NCI-H187 (cell line): ENCODE measurements around the gene TEC.

ENCODE experiments used
- DNase-seq, 2 experiments: peaks; one replicate each; lab custom pipeline; 2025; lab: John Stamatoyannopoulos, UW

The TEC gene

DNA sequence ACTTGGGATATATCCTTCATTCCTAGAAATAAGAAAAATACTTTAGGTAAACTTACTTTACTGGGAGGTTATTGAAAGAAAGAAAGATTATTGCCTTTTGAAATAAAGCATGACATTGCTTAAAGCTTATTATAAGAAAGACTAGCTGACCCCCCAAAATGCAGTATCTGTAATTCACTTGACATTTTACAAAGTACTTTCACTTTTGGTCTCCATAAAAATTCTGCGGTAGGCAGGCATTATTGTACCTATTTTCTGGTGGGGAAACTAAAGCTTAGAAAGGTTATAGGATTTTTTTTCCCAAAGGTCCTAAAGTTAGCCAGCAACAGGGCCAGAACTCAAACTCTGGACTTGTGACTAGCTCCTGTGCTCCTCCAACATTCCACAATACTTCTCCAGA, 105.9 kb downstream of the TEC start:
- DNase-seq: no peak

- DNase-seq: no peak
Measured at GRCh38 chr4:48162162-48162561, 107.5 kb downstream of the TEC start.

DNA sequence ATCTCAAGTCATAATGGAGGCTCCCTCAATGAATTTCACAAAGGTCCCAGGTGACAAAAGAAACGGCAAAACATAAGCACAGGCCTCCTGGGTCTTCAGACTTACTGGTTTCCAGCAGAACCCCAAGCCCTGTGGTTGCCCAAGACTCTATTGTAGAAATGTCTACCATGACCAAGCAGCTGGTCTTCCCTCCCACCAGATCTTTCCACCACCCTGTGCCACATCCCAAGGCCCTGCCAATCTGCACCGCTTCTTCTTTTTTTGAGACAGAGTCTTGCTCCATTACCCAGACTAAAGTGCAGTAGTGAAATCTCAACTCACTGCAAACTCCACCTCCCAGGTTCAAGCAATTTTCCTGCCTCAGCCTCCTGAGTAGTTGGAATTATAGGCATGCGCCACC, 112.4 kb downstream of the TEC start:
- no peak for DNase-seq

- no peak for DNase-seq
Measured at GRCh38 chr4:48156423-48156822, 113.2 kb downstream of the TEC start.

DNA sequence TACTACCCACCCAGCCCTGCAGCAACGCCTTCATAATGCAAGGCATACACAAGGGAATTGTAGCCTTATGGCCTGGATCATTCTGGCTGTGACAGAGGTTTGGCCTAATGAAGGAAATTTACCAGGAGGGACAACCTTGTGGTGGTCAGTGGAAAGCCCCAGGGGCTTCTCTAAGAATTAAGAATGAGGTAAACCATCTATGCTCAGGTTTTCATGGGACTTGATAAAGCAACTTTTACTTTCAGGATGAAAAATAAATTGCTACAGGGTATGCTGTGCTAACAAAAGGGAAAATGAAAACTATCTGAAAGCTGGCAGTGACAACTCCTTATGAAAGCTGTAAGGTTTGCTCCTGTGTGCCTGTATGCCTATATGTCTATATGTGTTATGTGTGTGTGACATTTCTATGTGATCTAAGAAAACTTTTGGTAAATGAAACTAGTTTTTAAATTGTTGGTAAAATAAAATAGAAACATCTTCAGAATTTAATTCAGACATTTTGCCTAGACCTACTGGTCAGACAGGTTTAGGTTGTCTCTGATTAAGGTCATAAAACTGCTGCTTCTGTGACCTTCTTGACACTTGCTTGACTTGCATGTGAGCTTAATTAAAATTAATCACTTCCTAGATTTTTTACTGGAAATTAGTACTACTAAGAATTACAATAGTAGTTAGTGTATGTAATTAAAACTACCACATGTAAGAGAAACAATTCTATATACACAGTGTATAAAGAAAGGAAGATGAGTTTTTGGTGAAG, 115.7 kb downstream of the TEC start:
- DNase-seq: no peak

- DNase-seq: no peak
Measured at GRCh38 chr4:48152259-48152658, 117.4 kb downstream of the TEC start.

- no peak for DNase-seq
Measured at GRCh38 chr4:48149827-48150370, 119.7 kb downstream of the TEC start.

- DNase-seq: no peak
Measured at GRCh38 chr4:48147621-48148020, 122.0 kb downstream of the TEC start.

- DNase-seq: peak in 1 of 2 experiments; percentile 28
Measured at GRCh38 chr4:48141048-48141447, 128.6 kb downstream of the TEC start.

- no peak for DNase-seq
Measured at GRCh38 chr4:48139691-48140090, 129.9 kb downstream of the TEC start.

DNA sequence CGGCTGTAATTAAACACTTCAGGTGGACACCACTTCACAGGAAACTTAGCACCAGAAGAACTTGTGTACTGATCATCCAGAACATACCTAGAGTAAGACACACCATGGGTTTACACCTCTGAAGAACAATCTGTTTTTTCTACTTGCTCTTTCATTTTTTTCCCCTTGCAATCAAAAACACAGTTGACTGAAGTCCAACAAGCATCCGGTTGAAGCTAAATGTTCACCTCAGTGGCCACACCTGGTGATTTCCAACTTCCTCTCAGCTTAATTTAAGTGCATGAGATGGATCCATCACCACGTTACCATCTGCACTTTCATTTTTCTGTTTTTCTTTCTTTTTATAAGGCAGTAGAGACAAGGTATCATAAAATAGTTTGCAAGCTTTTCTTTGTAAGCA, 130.7 kb downstream of the TEC start:
- DNase-seq: no peak

DNA sequence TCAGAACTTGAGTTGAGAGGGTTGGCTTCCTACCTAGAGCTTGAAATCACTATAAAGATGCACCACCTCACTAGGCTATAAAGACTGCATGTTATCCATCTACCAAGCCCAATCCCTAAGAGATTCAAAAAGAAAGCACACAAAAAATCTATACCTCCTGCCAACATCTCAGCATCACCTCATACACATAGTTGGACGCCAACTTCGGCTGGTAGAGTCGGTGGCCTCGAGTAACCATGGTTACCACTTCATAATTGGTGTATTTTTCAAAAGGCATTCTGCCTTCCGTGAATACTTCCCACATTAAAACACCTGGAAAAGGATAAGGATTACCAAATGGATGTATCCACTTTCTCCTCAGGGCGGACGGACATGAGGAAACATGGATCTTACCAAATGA, 131.1 kb downstream of the TEC start:
- no peak for DNase-seq

DNA sequence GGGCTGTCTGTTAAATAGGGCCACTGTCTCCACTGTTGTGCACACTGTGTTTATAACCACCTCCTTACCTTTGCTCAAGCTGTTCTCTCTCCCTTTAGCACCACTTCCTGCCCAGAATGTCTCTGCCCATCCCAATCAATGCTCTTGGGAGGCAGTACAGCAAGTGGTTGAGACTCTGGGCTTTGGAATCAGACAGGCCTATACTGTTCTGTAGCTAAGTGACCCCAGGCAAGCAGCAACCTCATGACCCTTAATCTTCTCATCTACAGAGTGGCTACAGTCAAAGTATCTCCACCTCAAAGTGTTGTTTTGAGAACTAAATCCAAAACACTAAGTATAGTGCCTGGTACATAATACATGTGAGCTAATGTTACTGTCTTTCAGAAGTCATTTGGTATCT, 131.8 kb downstream of the TEC start:
- no peak for DNase-seq

GRCh38 chr4:48134081-48134480, 135.6 kb downstream of the TEC start, which contains the start of gene TXK:
TSS of gene TXK (minus strand) at chr4:48134250. CDS start at chr4:48134170, 80 bp downstream.
- no peak for DNase-seq

DNA sequence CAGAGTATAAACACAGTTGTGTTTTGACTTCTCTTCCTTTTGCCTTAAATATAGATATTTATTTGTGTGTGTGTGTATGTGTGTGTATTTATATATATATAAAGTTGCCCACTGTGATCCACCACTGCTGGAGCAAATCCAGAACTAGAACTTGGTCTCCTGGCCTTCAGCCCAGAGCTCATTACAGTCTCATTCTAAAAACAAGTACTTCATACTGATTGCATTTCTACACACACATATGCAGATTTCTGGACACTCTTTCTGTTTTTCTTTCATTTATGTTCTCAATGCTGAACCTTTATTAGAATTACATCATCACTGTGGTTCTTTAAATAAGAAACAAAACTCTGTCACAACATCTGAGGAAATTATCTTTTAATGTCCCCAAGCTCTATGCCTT, 136.0 kb downstream of the TEC start:
- no peak for DNase-seq

DNA sequence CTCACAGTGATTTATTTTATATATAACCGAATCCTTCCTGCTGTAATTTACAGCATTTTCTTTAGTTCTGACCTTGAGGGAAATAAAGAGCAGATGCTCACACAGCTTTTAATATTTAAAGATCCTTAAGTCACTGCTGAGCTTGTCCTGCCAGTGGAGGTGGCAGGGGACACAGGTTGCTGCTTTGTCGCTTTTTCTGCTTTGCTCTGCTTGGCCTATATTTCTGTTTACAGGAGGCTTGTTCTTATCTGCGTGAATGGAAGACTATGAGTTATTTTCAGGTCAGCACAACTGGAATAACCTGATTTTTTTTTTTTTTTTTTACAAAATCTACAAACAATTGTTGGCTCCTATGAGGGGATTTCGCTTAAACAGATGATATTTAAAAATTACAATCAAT, 137.9 kb downstream of the TEC start:
- DNase-seq: no peak

GRCh38 chr4:48130100-48130499, 139.5 kb downstream of the TEC start:
- DNase-seq: no peak

- DNase-seq: no peak
Measured at GRCh38 chr4:48129307-48130014, 140.2 kb downstream of the TEC start.

DNA sequence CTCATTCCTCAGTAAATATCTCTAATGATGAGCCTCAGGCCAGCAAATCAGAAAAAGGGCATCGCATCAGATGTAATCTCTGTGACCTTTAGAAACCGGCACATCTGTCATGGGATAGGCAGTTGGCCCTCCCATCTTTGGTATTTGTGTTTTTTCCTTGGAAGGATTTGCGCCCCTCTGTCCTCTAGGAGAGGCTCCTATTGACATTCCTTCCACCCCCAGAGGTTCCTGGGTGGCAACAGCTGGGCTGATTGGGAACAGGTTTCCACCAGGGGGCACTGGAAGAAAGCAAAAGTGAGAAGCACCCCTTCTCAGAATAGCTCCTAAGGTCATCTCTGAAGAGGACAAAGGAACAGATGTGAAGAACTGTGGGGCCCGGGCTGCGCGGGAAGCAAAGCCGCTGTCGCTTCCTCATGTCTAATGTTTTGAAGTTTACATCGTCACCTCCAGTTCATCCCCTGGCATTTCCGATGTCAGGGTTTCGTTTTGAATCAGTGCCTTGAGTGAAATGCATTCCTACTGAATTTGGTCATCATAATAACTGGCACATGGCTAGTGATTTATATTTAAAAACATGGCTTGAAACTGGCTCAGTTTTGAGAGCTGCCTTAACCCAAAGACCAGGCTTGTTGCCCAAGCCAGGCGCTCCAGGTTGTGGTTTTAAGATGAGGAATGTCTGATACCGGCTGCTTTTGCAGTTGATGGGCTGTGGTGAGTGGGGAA, 141.8 kb downstream of the TEC start:
- no peak for DNase-seq

DNA sequence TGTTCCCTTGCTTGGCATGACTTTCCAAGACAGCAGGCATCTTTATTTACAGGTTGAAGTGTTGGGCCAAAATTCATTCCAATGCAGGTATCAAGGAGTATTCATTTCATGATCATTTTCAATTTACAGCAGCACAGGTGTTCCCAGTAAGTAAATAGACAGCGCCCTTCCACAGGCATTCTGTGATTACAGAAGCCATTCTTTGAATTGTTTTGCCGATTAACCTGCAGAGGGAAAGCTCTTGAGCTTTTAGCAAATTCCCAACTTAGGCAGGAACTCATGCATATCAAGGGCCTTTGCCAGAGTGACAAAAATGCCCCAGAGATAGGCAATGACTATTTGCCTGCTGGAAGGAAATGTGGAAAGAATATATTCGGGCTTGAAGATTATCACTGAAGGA, 142.4 kb downstream of the TEC start:
- peak; percentile 42 to 68 for DNase-seq

DNA sequence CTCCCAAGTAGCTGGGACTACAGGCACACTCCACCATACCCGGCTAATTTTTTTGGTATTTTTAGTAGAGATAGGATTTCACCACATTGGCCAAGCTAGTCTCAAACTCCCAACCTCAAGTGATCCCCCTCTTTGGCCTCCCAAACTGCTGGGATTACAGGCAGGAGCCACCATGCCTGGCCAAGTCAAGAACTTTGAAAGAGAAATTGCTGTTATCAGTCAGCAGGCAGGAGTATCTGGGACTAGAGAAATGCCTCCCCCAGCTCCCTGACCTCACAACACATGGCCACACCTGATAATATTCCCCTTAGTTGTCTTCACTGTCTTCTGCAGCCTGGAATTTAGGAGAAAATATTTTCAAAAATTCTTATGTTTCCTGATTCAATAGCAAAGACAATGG, 143.0 kb downstream of the TEC start:
- DNase-seq: no peak

- DNase-seq: no peak
Measured at GRCh38 chr4:48124870-48125269, 144.8 kb downstream of the TEC start.

DNA sequence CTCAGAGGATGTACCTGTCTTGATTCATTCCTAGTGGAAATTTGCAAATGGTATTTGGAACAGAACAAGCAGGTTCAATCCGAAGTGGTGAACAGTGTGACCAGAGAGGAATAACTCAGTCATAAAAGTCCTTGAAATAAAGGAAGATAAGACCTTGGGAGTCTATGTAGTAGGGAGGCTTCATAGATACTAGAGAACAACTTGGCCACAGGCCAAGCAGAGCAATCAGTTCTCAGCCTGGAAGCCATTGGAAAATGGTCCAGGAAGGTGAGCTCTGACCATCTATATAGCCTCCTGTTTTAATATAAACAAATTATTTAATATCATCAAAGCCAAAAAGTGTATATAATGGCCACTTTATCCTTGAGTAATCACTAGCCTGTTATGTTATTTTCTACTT, 146.9 kb downstream of the TEC start:
- no peak for DNase-seq
